Right atrium auricular region (tissue), 2 donors: ENCODE results near the gene STMN1. TPM values are rescaled to one million over a fixed set of nuclear protein-coding genes. Genes with fewer than 3 reads are reported as not detected.

Experiments used
- DNase-seq: peaks from one replicate; pipeline ENCODE4 v3.0.0-alpha.2; 2019; ENCODE audit warnings: low spot score
- H3K27ac ChIP-seq, 2 donors: fragments of 200-600 bp; sonication (generic); 1 replicate in 1 of 2; 2 replicates in 1 of 2; pipeline ENCODE4 v1.5.1; 2016 to 2019
- H3K27me3 ChIP-seq, 2 donors: fragments of 200-600 bp; sonication (generic); one replicate each; pipeline versions ENCODE4 v1.5.1 to v1.6.0; 2017 to 2019
- H3K36me3 ChIP-seq: fragments of 200-600 bp; sonication (generic); one replicate; pipeline ENCODE4 v1.5.1; 2016
- H3K4me1 ChIP-seq, 2 donors: fragments of 200-600 bp; sonication (generic); one replicate each; pipeline versions ENCODE4 v1.5.1 to v1.6.0; 2017 to 2019
- H3K4me3 ChIP-seq, 2 donors: fragments of 200-600 bp; sonication (generic); 1 replicate in 1 of 2; 2 replicates in 1 of 2; pipeline ENCODE4 v1.5.1; 2017 to 2019; ENCODE audit warnings: mild to moderate bottlenecking in 1 of 2, moderate library complexity in 1 of 2
- H3K9me3 ChIP-seq, 2 donors: fragments of 200-600 bp; sonication (generic); one replicate each; pipeline ENCODE4 v1.5.1; 2019
- total RNA-seq, 2 donors: library from RNA; depleted of rRNA; stranded (reverse); fragments of >200 nt; gene quantifications; one replicate each; pipeline ENCODE4 v1.1.0, GENCODE V29; 2016
- TF ChIP-seq, protein P1 (sequence below), 2 donors: fragments of 200-600 bp; sonication (generic); IDR thresholded peaks; one replicate each; pipeline ENCODE4 v1.5.1; 2019; ENCODE audit warnings: antibody characterized with exemption in 2 of 2

Gene STMN1
- total RNA-seq, 2 donors from 2014 or later = 13.4 to 21.0 TPM

DNA sequence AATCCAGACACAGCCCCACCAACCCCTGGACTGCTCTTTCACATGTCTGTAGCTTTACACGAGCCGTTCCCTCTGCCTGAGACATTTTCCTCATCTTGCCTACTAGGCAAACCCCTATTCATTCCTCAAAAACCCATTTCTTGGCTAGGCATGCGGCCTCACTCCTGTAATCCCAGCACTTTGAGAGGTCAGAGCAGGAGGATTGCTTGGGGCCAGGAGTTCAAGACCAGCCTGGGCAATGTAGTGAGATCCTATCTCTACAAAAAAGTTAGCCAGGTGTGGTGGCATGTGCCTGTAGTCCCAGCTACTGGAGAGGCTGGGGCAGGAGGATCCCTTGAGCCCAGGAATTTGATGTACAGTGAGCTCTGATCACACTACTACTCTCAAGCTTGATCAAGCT, 41.8 kb downstream of the STMN1 start:
- H3K27ac ChIP-seq = no peak overlapping the region
- TF ChIP-seq, protein P1, sequence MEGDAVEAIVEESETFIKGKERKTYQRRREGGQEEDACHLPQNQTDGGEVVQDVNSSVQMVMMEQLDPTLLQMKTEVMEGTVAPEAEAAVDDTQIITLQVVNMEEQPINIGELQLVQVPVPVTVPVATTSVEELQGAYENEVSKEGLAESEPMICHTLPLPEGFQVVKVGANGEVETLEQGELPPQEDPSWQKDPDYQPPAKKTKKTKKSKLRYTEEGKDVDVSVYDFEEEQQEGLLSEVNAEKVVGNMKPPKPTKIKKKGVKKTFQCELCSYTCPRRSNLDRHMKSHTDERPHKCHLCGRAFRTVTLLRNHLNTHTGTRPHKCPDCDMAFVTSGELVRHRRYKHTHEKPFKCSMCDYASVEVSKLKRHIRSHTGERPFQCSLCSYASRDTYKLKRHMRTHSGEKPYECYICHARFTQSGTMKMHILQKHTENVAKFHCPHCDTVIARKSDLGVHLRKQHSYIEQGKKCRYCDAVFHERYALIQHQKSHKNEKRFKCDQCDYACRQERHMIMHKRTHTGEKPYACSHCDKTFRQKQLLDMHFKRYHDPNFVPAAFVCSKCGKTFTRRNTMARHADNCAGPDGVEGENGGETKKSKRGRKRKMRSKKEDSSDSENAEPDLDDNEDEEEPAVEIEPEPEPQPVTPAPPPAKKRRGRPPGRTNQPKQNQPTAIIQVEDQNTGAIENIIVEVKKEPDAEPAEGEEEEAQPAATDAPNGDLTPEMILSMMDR (IDR thresholded peaks at IDR 0.05) = no peak
- no peaks in the 10 kb centered on the region for H3K9me3 ChIP-seq
- DNase-seq = no peak
- no peak overlapping the region for H3K4me3 ChIP-seq
- no peaks in the 10 kb centered on the region for H3K27me3 ChIP-seq
- no peaks in the 10 kb centered on the region for H3K36me3 ChIP-seq
- H3K4me1 ChIP-seq = peaks cover 0 to 5% of the 10 kb centered on the region in 2 donors

DNA sequence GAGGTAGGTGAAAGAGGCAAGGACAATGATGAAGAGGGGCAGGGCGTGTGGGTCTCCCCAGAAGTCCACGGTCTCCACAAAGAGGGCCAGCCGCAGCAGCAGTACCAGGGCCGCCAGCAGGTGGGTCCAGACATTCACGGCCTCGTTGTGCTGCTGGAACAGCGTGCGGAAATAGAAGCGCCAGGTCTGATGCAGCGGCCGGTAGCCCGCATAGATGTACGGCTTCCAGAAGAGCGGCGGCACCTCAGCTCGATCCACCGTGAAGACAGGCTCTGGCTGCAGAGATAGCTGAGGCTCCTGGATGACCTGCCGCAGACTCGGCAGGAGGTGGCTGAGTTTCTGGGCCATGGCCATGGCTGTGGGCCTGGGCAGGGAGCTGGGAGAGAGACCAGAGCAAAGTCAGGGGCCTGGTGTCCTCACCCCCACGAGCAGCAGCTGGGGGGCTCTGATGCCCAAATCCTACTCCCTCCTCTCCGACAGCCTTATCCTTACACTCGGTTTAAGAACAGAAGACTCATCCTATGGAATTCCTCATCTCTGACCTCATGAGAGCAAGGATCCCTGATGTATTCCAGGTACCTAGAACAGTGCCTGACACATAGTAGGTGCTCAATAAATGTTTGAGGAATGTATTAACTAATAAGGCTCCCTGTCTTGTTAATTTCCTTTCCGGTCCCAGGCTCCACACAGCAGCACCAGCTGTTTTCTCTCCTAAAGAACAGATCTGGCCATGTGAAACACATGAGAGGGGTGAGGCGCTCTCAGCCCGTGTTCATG, 42.5 kb downstream of the STMN1 start:
- Histone ChIP-seq H3K4me1 (peaks cover 0 to 10% of the 10 kb centered on the region in 2 donors), H3K27me3 (no peaks in the 10 kb centered on the region), H3K36me3 (no peaks in the 10 kb centered on the region), H3K4me3 (no peak overlapping the region), H3K9me3 (no peaks in the 10 kb centered on the region), H3K27ac (no peak overlapping the region)
- DNase-seq = no peak
- TF ChIP-seq, protein P1 (IDR thresholded peaks at IDR 0.05) = no peak

DNA sequence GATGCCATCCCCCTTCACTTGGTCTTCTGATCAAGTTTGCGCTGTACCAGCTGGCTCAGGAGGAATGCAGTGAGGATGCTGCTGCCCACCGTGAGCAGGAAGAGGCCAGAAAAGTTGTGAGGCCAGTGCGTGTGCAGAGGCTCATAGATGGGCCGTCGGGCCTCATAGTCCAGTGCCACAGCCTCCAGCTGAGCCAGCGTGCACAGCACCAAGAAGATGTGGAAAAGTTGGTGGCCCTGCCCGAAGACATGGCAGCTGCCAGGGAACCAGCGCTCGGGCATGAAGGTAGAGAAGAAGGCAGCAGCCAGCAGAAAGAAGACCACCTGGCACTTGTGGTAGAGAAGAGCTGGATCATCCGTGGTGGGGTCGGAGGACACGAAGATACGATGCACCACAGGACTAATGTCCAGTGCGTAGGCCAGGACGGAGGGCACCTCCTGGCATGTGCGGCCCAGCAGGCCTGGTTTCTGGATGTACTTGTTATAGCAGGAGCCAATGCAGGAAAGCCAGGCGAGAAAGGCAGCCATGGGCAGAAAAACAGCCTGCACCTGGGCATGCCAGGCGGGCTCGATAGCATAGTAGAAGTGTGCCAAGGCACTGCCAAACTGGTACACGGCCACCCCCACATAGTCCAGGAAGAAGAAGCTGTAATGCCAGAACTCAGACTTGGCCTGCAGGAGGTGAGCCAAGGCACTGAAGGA, 43.3 kb downstream of the STMN1 start:
- Histone ChIP-seq H3K27ac (no peak overlapping the region), H3K9me3 (no peaks in the 10 kb centered on the region), H3K4me3 (no peak overlapping the region), H3K27me3 (no peaks in the 10 kb centered on the region), H3K4me1 (peaks cover 0 to 15% of the 10 kb centered on the region in 2 donors), H3K36me3 (no peaks in the 10 kb centered on the region)
- TF ChIP-seq, protein P1 (IDR thresholded peaks at IDR 0.05) = no peak
- no peak for DNase-seq

DNA sequence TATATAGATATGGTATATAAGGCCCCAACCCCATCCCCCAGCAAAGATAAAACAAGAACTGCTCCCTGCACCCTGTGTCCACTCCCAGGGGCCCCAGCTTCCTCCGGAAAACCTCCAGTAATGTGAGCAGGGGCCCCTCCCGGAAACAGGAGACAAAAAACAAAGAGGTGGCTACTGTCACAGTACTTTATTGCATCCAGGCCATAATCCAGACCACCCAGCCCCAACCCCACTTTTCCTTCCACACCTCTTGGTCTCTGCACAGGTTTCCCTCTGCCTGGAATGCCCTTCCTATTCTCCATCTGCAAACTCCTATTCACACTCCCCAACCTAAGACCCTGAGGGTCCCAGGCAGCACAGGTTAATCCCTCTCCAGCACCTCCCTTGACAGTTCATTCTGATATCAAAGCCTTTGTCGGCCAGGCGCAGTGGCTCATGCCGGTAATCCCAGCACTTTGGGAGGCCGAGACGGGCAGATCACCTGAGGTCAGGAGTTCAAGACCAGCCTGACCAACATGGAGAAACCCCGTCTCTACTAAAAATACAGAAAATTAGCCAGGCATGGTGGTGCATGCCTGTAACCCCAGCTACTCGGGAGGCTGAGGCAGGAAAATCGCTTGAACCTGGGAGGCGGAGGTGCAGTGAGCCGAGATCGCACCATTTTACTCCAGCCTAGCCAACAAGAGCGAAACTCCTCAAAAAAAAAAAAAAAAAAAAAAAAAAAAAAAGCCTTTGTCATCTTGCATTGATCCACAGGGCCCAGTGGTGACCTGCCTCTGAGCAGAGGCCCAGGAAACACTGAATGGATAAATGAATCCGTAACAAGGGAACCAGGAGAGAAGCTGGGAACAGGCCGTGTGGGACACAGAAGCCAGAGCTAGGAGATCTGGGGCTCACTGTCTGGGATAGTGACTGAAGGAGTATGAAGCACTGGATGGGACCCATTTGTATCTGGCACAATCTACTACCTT, 44.6 kb downstream of the STMN1 start:
- Histone ChIP-seq H3K4me3 (no peak overlapping the region), H3K9me3 (no peaks in the 10 kb centered on the region), H3K27ac (no peak overlapping the region), H3K27me3 (no peaks in the 10 kb centered on the region), H3K36me3 (no peaks in the 10 kb centered on the region), H3K4me1 (peaks cover 0 to 15% of the 10 kb centered on the region in 2 donors)
- DNase-seq = no peak
- TF ChIP-seq, protein P1 (IDR thresholded peaks at IDR 0.05) = no peak

DNA sequence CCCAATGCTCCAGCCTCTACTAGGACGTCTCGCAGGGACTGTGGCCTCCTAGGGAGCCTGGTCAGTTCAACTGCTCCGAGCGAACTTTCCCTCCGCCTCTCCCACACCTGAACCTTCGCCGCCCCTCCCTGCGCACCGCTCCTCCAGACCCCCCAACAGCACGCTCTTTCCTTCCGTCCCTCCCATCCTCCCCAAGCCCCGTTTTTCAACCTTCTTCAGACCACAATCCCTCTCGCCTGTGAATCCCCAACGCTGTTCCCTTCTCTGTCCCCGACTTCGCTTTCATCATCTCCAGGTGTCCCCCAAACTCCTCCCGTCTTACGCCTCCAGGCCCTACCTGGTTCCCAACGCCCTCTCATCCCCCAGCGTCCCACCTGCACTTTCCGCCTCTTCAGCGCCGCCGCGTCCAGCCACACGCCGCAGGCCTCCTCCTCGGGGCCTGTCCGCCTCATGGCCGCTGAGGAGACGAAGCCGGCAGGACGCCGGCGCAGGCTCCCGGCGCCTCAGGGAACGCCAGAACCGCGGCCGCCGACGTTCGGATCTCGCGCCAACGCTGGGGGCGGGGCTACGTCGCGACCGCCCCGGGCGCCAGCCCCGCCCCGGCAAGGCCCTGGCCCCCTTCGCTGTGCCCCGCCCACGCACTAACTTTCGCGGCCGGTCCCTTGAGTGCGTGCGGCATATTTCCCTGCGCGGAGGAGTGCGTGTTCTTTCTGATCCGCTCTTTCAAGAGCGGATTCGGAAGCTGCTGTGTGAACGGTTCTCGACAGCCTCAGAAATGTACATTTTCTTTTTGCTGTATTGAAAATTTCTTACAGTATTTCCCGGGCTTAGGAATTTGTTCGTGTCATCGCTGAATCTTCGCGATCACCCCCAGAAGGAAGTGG, 47.1 kb downstream of the STMN1 start, which contains the start of gene AUNIP:
Gene AUNIP, minus strand, starts transcription at position 552 of the 884 bp plus-strand sequence. Its CDS starts 100 bp downstream, at position 452.
- H3K4me3 ChIP-seq = peak within 1 kb of the TSS; percentile 37 to 50
- H3K27ac ChIP-seq = peak within 1 kb of the TSS; percentile 58 to 61
- DNase-seq = peak; percentile 80
- peaks cover 0 to 15% of the 10 kb centered on the region in 2 donors for H3K4me1 ChIP-seq
- no peaks in the 10 kb centered on the region for H3K9me3 ChIP-seq
- H3K36me3 ChIP-seq = no peaks in the 10 kb centered on the region
- TF ChIP-seq, protein P1 (IDR thresholded peaks at IDR 0.05) = no peak
- no peaks in the 10 kb centered on the region for H3K27me3 ChIP-seq
